H9 (cell line): ENCODE measurements around the gene FLT3. TPM values are rescaled to one million over a fixed set of nuclear protein-coding genes. Genes with fewer than 3 reads are reported as not detected.

Source experiments
- DNase-seq: peaks from one replicate; pipeline ENCODE4 v3.0.0-alpha.2; 2017
- H2AFZ ChIP-seq: one replicate; pipeline ENCODE4 v1.6.1; 2013; ENCODE audit warnings: mild to moderate bottlenecking, low read length, control low read depth, moderate library complexity
- H2AK5ac ChIP-seq: 2 replicates; pipeline ENCODE4 v1.6.1; 2013; ENCODE audit warnings: low read length, control low read depth, mixed read lengths; ENCODE audit not compliant: insufficient read length
- H2BK120ac ChIP-seq: one replicate; pipeline ENCODE4 v1.6.1; 2013; ENCODE audit warnings: low read depth, mild to moderate bottlenecking, low read length, control low read depth, inconsistent platforms; ENCODE audit not compliant: poor library complexity, severe bottlenecking
- H2BK12ac ChIP-seq: 2 replicates; pipeline ENCODE4 v1.6.1; 2013; ENCODE audit warnings: low read length, control low read depth, mixed read lengths, low read depth; ENCODE audit not compliant: insufficient read length
- H2BK15ac ChIP-seq: 2 replicates; pipeline ENCODE4 v1.6.1; 2013; ENCODE audit warnings: low read depth, low read length, control low read depth
- H2BK20ac ChIP-seq: one replicate; pipeline ENCODE4 v1.6.1; 2013; ENCODE audit warnings: low read depth, mild to moderate bottlenecking, low read length, control low read depth, inconsistent platforms; ENCODE audit not compliant: poor library complexity, severe bottlenecking
- H2BK5ac ChIP-seq: 2 replicates; pipeline ENCODE4 v1.6.1; 2013; ENCODE audit warnings: low read length, control low read depth, mixed read lengths; ENCODE audit not compliant: insufficient read length
- H3K14ac ChIP-seq: 2 replicates; pipeline ENCODE4 v1.6.1; 2013; ENCODE audit warnings: low read length, control low read depth; ENCODE audit not compliant: insufficient read depth
- H3K18ac ChIP-seq: 2 replicates; pipeline ENCODE4 v1.6.1; 2013; ENCODE audit warnings: low read depth, mild to moderate bottlenecking, mixed read lengths, low read length, control low read depth; ENCODE audit not compliant: insufficient read length
- H3K23ac ChIP-seq: 2 replicates; pipeline ENCODE4 v1.6.1; 2013; ENCODE audit warnings: low read length, control low read depth, mixed read lengths, low read depth; ENCODE audit not compliant: insufficient read length
- H3K23me2 ChIP-seq: 2 replicates; pipeline ENCODE4 v1.6.1; 2013; ENCODE audit warnings: low read depth, mild to moderate bottlenecking, mixed read lengths, low read length, control low read depth; ENCODE audit not compliant: insufficient read length, poor library complexity, severe bottlenecking
- H3K27ac ChIP-seq: 2 replicates; pipeline ENCODE4 v1.5.1; 2013; ENCODE audit warnings: low read length, control low read depth, mixed read lengths, low read depth; ENCODE audit not compliant: insufficient read length
- H3K27me3 ChIP-seq: 2 replicates; pipeline ENCODE4 v1.6.1; 2013; ENCODE audit warnings: low read length, control low read depth, inconsistent platforms; ENCODE audit not compliant: insufficient read depth
- H3K4ac ChIP-seq: 2 replicates; pipeline ENCODE4 v1.6.1; 2013; ENCODE audit warnings: low read depth, mild to moderate bottlenecking, control low read depth, inconsistent platforms, low read length, moderate library complexity
- H3K4me1 ChIP-seq: 2 replicates; pipeline ENCODE4 v1.6.1; 2013; ENCODE audit warnings: low read length, control low read depth, inconsistent platforms; ENCODE audit not compliant: insufficient read depth
- H3K4me2 ChIP-seq: 2 replicates; pipeline ENCODE4 v1.6.1; 2013; ENCODE audit warnings: low read length, control low read depth, mixed read lengths; ENCODE audit not compliant: insufficient read length, insufficient read depth
- H3K56ac ChIP-seq: 2 replicates; pipeline ENCODE4 v1.6.1; 2013; ENCODE audit warnings: low read depth, mild to moderate bottlenecking, mixed read lengths, low read length, control low read depth; ENCODE audit not compliant: insufficient read length
- H3K79me1 ChIP-seq: 2 replicates; pipeline ENCODE4 v1.6.1; 2013; ENCODE audit warnings: low read depth, mild to moderate bottlenecking, moderate library complexity, low read length, control low read depth, inconsistent platforms; ENCODE audit not compliant: insufficient read depth, poor library complexity, severe bottlenecking
- H3K79me2 ChIP-seq: 2 replicates; pipeline ENCODE4 v1.6.1; 2013; ENCODE audit warnings: low read length, control low read depth, inconsistent platforms; ENCODE audit not compliant: insufficient read depth
- H3K9ac ChIP-seq: 2 replicates; pipeline ENCODE4 v1.6.1; 2013; ENCODE audit warnings: low read length, control low read depth, mixed read lengths; ENCODE audit not compliant: insufficient read length; ENCODE audit errors: extremely low read depth
- H3K9me3 ChIP-seq: one replicate; pipeline ENCODE4 v1.6.1; 2013; ENCODE audit warnings: low read depth, low read length, inconsistent platforms; ENCODE audit not compliant: control insufficient read depth
- H3T11ph ChIP-seq: one replicate; pipeline ENCODE4 v1.6.1; 2013; ENCODE audit warnings: mild to moderate bottlenecking, low read length, control low read depth, inconsistent platforms
- H4K20me1 ChIP-seq: one replicate; pipeline ENCODE4 v1.6.1; 2013; ENCODE audit not compliant: control insufficient read depth, insufficient read length, insufficient read depth
- H4K5ac ChIP-seq: 2 replicates; pipeline ENCODE4 v1.6.1; 2013; ENCODE audit warnings: low read depth, mild to moderate bottlenecking, mixed read lengths, low read length, control low read depth; ENCODE audit not compliant: insufficient read length
- H4K8ac ChIP-seq: replicated peaks from 2 replicates; pipeline ENCODE4 v1.6.1; 2013; ENCODE audit warnings: low read length, control low read depth, mixed read lengths, low read depth; ENCODE audit not compliant: insufficient read length
- H4K91ac ChIP-seq: 2 replicates; pipeline ENCODE4 v1.6.1; 2013; ENCODE audit warnings: low read depth, mild to moderate bottlenecking, moderate library complexity, mixed read lengths, low read length, control low read depth; ENCODE audit not compliant: insufficient read length
- H3K27ac Mint-ChIP-seq, 3 experiments: 2 replicates in 2 of 3; 3 replicates in 1 of 3; pipeline ENCODE4 v1.8.0; 2020 to 2021; ENCODE audit warnings: mixed read lengths in 3 of 3, mild to moderate bottlenecking in 1 of 3, moderate library complexity in 1 of 3
- H3K27me3 Mint-ChIP-seq: 2 replicates; pipeline ENCODE4 v1.8.0; 2021; ENCODE audit warnings: low read depth, mild to moderate bottlenecking, moderate library complexity, mixed read lengths
- H3K36me3 Mint-ChIP-seq, 3 experiments: 2 replicates in 2 of 3; 3 replicates in 1 of 3; pipeline ENCODE4 v1.8.0; 2020 to 2021; ENCODE audit warnings: low read depth in 3 of 3, mixed read lengths in 3 of 3; ENCODE audit not compliant: insufficient read depth in 1 of 3
- H3K4me1 Mint-ChIP-seq, 2 experiments: 2 replicates each; pipeline ENCODE4 v1.8.0; 2020; ENCODE audit warnings: mixed read lengths in 2 of 2
- H3K4me3 Mint-ChIP-seq, 2 experiments: 2 replicates in 1 of 2; 3 replicates in 1 of 2; pipeline ENCODE4 v1.8.0; 2020 to 2021; ENCODE audit warnings: mild to moderate bottlenecking in 2 of 2, mixed read lengths in 2 of 2, moderate library complexity in 1 of 2
- H3K9me3 Mint-ChIP-seq, 2 experiments: 2 replicates in 1 of 2; 3 replicates in 1 of 2; pipeline ENCODE4 v1.8.0; 2020; ENCODE audit warnings: mild to moderate bottlenecking in 2 of 2, mixed read lengths in 2 of 2, moderate library complexity in 1 of 2
- WGBS: extraction: QIAGEN DNeasy Blood & Tissue Kit; methylation state at CpG from one replicate; pipeline ENCODE4 v1.1.7; 2013; ENCODE audit warnings: missing lambda C conversion rate, low lambda C conversion rate, mixed read lengths; ENCODE audit not compliant: insufficient read length; ENCODE audit errors: extremely low coverage; 5-methylcytosine and 5-hydroxymethylcytosine counted together
- total RNA-seq: library from RNA; stranded (reverse); gene quantifications from 2 replicates; pipeline ENCODE4 v1.2.1, GENCODE V29; 2021
- TF ChIP-seq, protein P1 (sequence below): fragments of 200-600 bp; sonication (generic); conservative IDR thresholded peaks from 3 replicates; pipeline ENCODE4 v1.8.0; 2021; ENCODE audit warnings: antibody characterized with exemption, mild to moderate bottlenecking

FLT3 gene
- total RNA-seq, 1 experiment from 2014 or later = 0.44 TPM

DNA sequence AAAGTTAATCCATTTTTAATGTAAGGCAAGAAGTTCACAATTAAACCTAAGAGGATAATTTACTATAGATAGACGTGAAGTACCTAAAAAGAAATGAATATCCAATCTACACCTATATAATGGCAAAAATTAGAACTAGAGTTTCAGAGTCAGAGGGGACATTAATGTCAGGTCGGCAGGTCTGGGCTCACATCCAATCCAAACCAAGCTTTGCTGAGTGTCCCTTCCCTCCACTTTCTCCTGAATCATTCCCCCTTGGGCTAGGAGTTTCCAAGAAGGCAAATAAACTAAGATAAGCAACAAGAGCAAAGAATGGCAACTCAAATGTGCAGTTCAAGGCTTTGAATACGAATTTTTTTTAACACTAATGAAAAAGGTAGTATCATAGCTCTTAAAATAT lies 2.9 kb downstream of the FLT3 start:
- TF ChIP-seq, protein P1, sequence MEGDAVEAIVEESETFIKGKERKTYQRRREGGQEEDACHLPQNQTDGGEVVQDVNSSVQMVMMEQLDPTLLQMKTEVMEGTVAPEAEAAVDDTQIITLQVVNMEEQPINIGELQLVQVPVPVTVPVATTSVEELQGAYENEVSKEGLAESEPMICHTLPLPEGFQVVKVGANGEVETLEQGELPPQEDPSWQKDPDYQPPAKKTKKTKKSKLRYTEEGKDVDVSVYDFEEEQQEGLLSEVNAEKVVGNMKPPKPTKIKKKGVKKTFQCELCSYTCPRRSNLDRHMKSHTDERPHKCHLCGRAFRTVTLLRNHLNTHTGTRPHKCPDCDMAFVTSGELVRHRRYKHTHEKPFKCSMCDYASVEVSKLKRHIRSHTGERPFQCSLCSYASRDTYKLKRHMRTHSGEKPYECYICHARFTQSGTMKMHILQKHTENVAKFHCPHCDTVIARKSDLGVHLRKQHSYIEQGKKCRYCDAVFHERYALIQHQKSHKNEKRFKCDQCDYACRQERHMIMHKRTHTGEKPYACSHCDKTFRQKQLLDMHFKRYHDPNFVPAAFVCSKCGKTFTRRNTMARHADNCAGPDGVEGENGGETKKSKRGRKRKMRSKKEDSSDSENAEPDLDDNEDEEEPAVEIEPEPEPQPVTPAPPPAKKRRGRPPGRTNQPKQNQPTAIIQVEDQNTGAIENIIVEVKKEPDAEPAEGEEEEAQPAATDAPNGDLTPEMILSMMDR = no peak
- no peaks in the 10 kb centered on the region for H3K9me3 ChIP-seq
- no peaks in the 10 kb centered on the region for H3K79me1 ChIP-seq
- no peak overlapping the region for H2AK5ac ChIP-seq
- Mint-ChIP-seq H3K27me3 (peaks cover 87% of the 10 kb centered on the region), H3K36me3 (no peaks in the 10 kb centered on the region), H3K27ac (no peak overlapping the region), H3K4me3 (no peak overlapping the region), H3K4me1 (peaks cover 9 to 10% of the 10 kb centered on the region in 2 experiments; a peak in 3 of 4 replicates), H3K9me3 (peaks cover 0 to 3% of the 10 kb centered on the region in 2 experiments; a peak in 1 of 5 replicates)
- H3K27ac ChIP-seq = no peak overlapping the region
- no peak overlapping the region for H4K8ac ChIP-seq
- WGBS = no CpG with 5 or more reads among the region's 3 CpGs
- no peak overlapping the region for H2AFZ ChIP-seq
- H3K4me2 ChIP-seq = no peak overlapping the region
- no peak overlapping the region for H3T11ph ChIP-seq
- H3K9ac ChIP-seq = no peak overlapping the region
- no peaks in the 10 kb centered on the region for H3K79me2 ChIP-seq
- H2BK15ac ChIP-seq = no peak overlapping the region
- H2BK20ac ChIP-seq = no peak overlapping the region
- DNase-seq = no peak
- H3K14ac ChIP-seq = no peak overlapping the region
- no peak overlapping the region for H4K5ac ChIP-seq
- H4K91ac ChIP-seq = no peak overlapping the region
- H3K23ac ChIP-seq = no peak overlapping the region
- peaks cover 13% of the 10 kb centered on the region; the same call in 1 of the 2 replicates for H3K27me3 ChIP-seq
- no peak overlapping the region for H2BK120ac ChIP-seq
- peaks cover 17% of the 10 kb centered on the region for H3K23me2 ChIP-seq
- H3K4me1 ChIP-seq = no peaks in the 10 kb centered on the region
- no peaks in the 10 kb centered on the region for H4K20me1 ChIP-seq
- no peak overlapping the region for H2BK5ac ChIP-seq
- H2BK12ac ChIP-seq = no peak overlapping the region
- no peak overlapping the region for H3K56ac ChIP-seq
- no peak overlapping the region for H3K18ac ChIP-seq
- no peak overlapping the region for H3K4ac ChIP-seq
